Measurements from ENCODE around the gene ASB6.

The ASB6 gene

GRCh38 chr9:129640871-129641749 is 841 bp downstream of the ASB6 start:
- no CpG with 5 or more reads among the region's 44 CpGs for WGBS (ENCODE audit: extremely low coverage, insufficient coverage, low lambda C conversion rate)
- Histone ChIP-seq H3K18ac (ENCODE audit: low read length) (no peak overlapping the region), H3K56ac (ENCODE audit: low read length) (peak overlapping the region; percentile 92)

GRCh38 chr9:129640086-129640870 is 1.7 kb downstream of the ASB6 start:
- H3K23ac ChIP-seq (ENCODE audit: low read length) = no peak overlapping the region
- peak overlapping the region; percentile 89 for H3K9ac ChIP-seq (ENCODE audit: low read length)
- H3K27me3 ChIP-seq (ENCODE audit: insufficient read depth, low read length, poor library complexity) = no peaks in the 10 kb centered on the region
- no peak overlapping the region for H2AK5ac ChIP-seq (ENCODE audit: low read length)
- peaks cover 3% of the 10 kb centered on the region for H3K4me1 ChIP-seq (ENCODE audit: control insufficient read depth, low read depth, low read length)
- H2BK5ac ChIP-seq (ENCODE audit: low read length) = no peak overlapping the region
- no peak overlapping the region for H2BK120ac ChIP-seq (ENCODE audit: low read depth, low read length)
- peaks cover 13% of the 10 kb centered on the region for H3K79me2 ChIP-seq (ENCODE audit: control insufficient read depth, insufficient read depth, low read length)
- no peak overlapping the region for H4K8ac ChIP-seq (ENCODE audit: low read depth, low read length)
- H3K36me3 ChIP-seq (ENCODE audit: control insufficient read depth, insufficient read depth, low read length) = peaks cover 9% of the 10 kb centered on the region
- H3K18ac ChIP-seq (ENCODE audit: low read length) = no peak overlapping the region
- peaks cover 13% of the 10 kb centered on the region for H3K79me1 ChIP-seq (ENCODE audit: low read length)
- no peak overlapping the region for H4K5ac ChIP-seq (ENCODE audit: low read length)
- no peak overlapping the region for H3K4ac ChIP-seq (ENCODE audit: low read depth, low read length)
- no peak overlapping the region for H3K4me3 ChIP-seq (ENCODE audit: low read length)
- H3K56ac ChIP-seq (ENCODE audit: low read length) = no peak overlapping the region
- H2BK15ac ChIP-seq (replicated peaks; ENCODE audit: low read depth) = no peak overlapping the region
- H3K4me2 ChIP-seq (ENCODE audit: low read length) = no peak overlapping the region
- no peak overlapping the region for H3K27ac ChIP-seq (ENCODE audit: low read depth, low read length)
- WGBS (ENCODE audit: extremely low coverage, insufficient coverage, low lambda C conversion rate) = no CpG with 5 or more reads among the region's 25 CpGs
- DNase-seq = no peak

More at GRCh38 chr9:129640871-129641749, 841 bp downstream of the ASB6 start:
- no peak overlapping the region for H2AK5ac ChIP-seq (ENCODE audit: low read length)
- no peak overlapping the region for H3K4ac ChIP-seq (ENCODE audit: low read depth, low read length)
- H2BK5ac ChIP-seq (ENCODE audit: low read length) = no peak overlapping the region
- H3K4me1 ChIP-seq (ENCODE audit: control insufficient read depth, low read depth, low read length) = peaks cover 3% of the 10 kb centered on the region
- peaks cover 13% of the 10 kb centered on the region for H3K79me1 ChIP-seq (ENCODE audit: low read length)
- DNase-seq = no peak
- peak overlapping the region; percentile 93 for H3K4me3 ChIP-seq (ENCODE audit: low read length)
- H4K5ac ChIP-seq (ENCODE audit: low read length) = no peak overlapping the region
- no peak overlapping the region for H2BK15ac ChIP-seq (replicated peaks; ENCODE audit: low read depth)
- peak overlapping the region; percentile 88 for H3K4me2 ChIP-seq (ENCODE audit: low read length)
- no peak overlapping the region for H3K23ac ChIP-seq (ENCODE audit: low read length)
- H3K36me3 ChIP-seq (ENCODE audit: control insufficient read depth, insufficient read depth, low read length) = peaks cover 6% of the 10 kb centered on the region
- peak overlapping the region; percentile 89 for H3K9ac ChIP-seq (ENCODE audit: low read length)
- H3K79me2 ChIP-seq (ENCODE audit: control insufficient read depth, insufficient read depth, low read length) = peaks cover 13% of the 10 kb centered on the region
- H4K8ac ChIP-seq (ENCODE audit: low read depth, low read length) = no peak overlapping the region
- no peak overlapping the region for H3K27ac ChIP-seq (ENCODE audit: low read depth, low read length)
- H2BK120ac ChIP-seq (ENCODE audit: low read depth, low read length) = no peak overlapping the region
- no peaks in the 10 kb centered on the region for H3K27me3 ChIP-seq (ENCODE audit: insufficient read depth, low read length, poor library complexity)

GRCh38 chr9:129639756-129640085 is 2.2 kb downstream of the ASB6 start:
- no peak overlapping the region for H3K4me3 ChIP-seq (ENCODE audit: low read length)
- H3K4me2 ChIP-seq (ENCODE audit: low read length) = no peak overlapping the region

GRCh38 chr9:129639034-129639630 is 2.8 kb downstream of the ASB6 start:
- Histone ChIP-seq H3K27ac (ENCODE audit: low read depth, low read length) (no peak overlapping the region), H3K4me3 (ENCODE audit: low read length) (no peak overlapping the region), H3K27me3 (ENCODE audit: insufficient read depth, low read length, poor library complexity) (no peaks in the 10 kb centered on the region), H3K36me3 (ENCODE audit: control insufficient read depth, insufficient read depth, low read length) (peaks cover 13% of the 10 kb centered on the region), H3K79me1 (ENCODE audit: low read length) (peaks cover 15% of the 10 kb centered on the region), H3K23ac (ENCODE audit: low read length) (no peak overlapping the region), H3K18ac (ENCODE audit: low read length) (no peak overlapping the region), H3K79me2 (ENCODE audit: control insufficient read depth, insufficient read depth, low read length) (peaks cover 13% of the 10 kb centered on the region), H2BK120ac (ENCODE audit: low read depth, low read length) (no peak overlapping the region), H3K4me2 (ENCODE audit: low read length) (no peak overlapping the region), H2BK5ac (ENCODE audit: low read length) (no peak overlapping the region), H3K4me1 (ENCODE audit: control insufficient read depth, low read depth, low read length) (peaks cover 3% of the 10 kb centered on the region), H2BK15ac (replicated peaks; ENCODE audit: low read depth) (no peak overlapping the region), H3K9ac (ENCODE audit: low read length) (no peak overlapping the region), H3K4ac (ENCODE audit: low read depth, low read length) (no peak overlapping the region), H4K8ac (ENCODE audit: low read depth, low read length) (no peak overlapping the region), H4K5ac (ENCODE audit: low read length) (no peak overlapping the region), H2AK5ac (ENCODE audit: low read length) (no peak overlapping the region), H3K56ac (ENCODE audit: low read length) (no peak overlapping the region)
- no peak for DNase-seq
- no CpG with 5 or more reads among the region's 17 CpGs for WGBS (ENCODE audit: extremely low coverage, insufficient coverage, low lambda C conversion rate)

More at GRCh38 chr9:129639756-129640085, 2.2 kb downstream of the ASB6 start:
- H3K18ac ChIP-seq (ENCODE audit: low read length) = no peak overlapping the region
- no peak for DNase-seq
- H3K27ac ChIP-seq (ENCODE audit: low read depth, low read length) = no peak overlapping the region
- no CpG with 5 or more reads among the region's 12 CpGs for WGBS (ENCODE audit: extremely low coverage, insufficient coverage, low lambda C conversion rate)
- H3K9ac ChIP-seq (ENCODE audit: low read length) = no peak overlapping the region
- H3K23ac ChIP-seq (ENCODE audit: low read length) = no peak overlapping the region
- H3K4ac ChIP-seq (ENCODE audit: low read depth, low read length) = no peak overlapping the region
- H3K4me1 ChIP-seq (ENCODE audit: control insufficient read depth, low read depth, low read length) = peaks cover 3% of the 10 kb centered on the region
- no peak overlapping the region for H2AK5ac ChIP-seq (ENCODE audit: low read length)
- peaks cover 12% of the 10 kb centered on the region for H3K36me3 ChIP-seq (ENCODE audit: control insufficient read depth, insufficient read depth, low read length)
- H2BK120ac ChIP-seq (ENCODE audit: low read depth, low read length) = no peak overlapping the region
- H4K8ac ChIP-seq (ENCODE audit: low read depth, low read length) = no peak overlapping the region
- H3K79me2 ChIP-seq (ENCODE audit: control insufficient read depth, insufficient read depth, low read length) = peaks cover 13% of the 10 kb centered on the region
- H3K27me3 ChIP-seq (ENCODE audit: insufficient read depth, low read length, poor library complexity) = no peaks in the 10 kb centered on the region
- no peak overlapping the region for H4K5ac ChIP-seq (ENCODE audit: low read length)
- no peak overlapping the region for H3K56ac ChIP-seq (ENCODE audit: low read length)
- H3K79me1 ChIP-seq (ENCODE audit: low read length) = peaks cover 15% of the 10 kb centered on the region
- no peak overlapping the region for H2BK5ac ChIP-seq (ENCODE audit: low read length)
- no peak overlapping the region for H2BK15ac ChIP-seq (replicated peaks; ENCODE audit: low read depth)

- Histone ChIP-seq H3K36me3 (ENCODE audit: control insufficient read depth, insufficient read depth, low read length) (peaks cover 17% of the 10 kb centered on the region), H3K56ac (ENCODE audit: low read length) (no peak overlapping the region)
Measured at GRCh38 chr9:129637673-129638439, 4.1 kb downstream of the ASB6 start.

More at GRCh38 chr9:129637673-129638439, 4.1 kb downstream of the ASB6 start:
- no CpG with 5 or more reads among the region's 29 CpGs for WGBS (ENCODE audit: extremely low coverage, insufficient coverage, low lambda C conversion rate)
- Histone ChIP-seq H3K9ac (ENCODE audit: low read length) (no peak overlapping the region), H3K18ac (ENCODE audit: low read length) (no peak overlapping the region), H3K79me1 (ENCODE audit: low read length) (peaks cover 23% of the 10 kb centered on the region), H3K4me3 (ENCODE audit: low read length) (no peak overlapping the region), H4K8ac (ENCODE audit: low read depth, low read length) (no peak overlapping the region), H4K5ac (ENCODE audit: low read length) (no peak overlapping the region), H3K4ac (ENCODE audit: low read depth, low read length) (no peak overlapping the region), H3K27ac (ENCODE audit: low read depth, low read length) (no peak overlapping the region), H2BK5ac (ENCODE audit: low read length) (no peak overlapping the region), H2BK120ac (ENCODE audit: low read depth, low read length) (no peak overlapping the region), H2BK15ac (replicated peaks; ENCODE audit: low read depth) (no peak overlapping the region), H3K4me1 (ENCODE audit: control insufficient read depth, low read depth, low read length) (peaks cover 3% of the 10 kb centered on the region), H3K4me2 (ENCODE audit: low read length) (no peak overlapping the region), H3K79me2 (ENCODE audit: control insufficient read depth, insufficient read depth, low read length) (peaks cover 23% of the 10 kb centered on the region), H3K23ac (ENCODE audit: low read length) (no peak overlapping the region), H3K27me3 (ENCODE audit: insufficient read depth, low read length, poor library complexity) (no peaks in the 10 kb centered on the region), H2AK5ac (ENCODE audit: low read length) (no peak overlapping the region)
- no peak for DNase-seq

Data from mesendoderm (in vitro differentiated cells).